NB4 (cell line): ENCODE data around the gene SERPINB1.

Experiments
- DNase-seq: peaks from one replicate; pipeline ENCODE4 v3.0.0; 2010; ENCODE audit warnings: low read depth
- H3K4me3 ChIP-seq: one replicate; pipeline ENCODE4 v1.5.1; 2011; ENCODE audit warnings: mild to moderate bottlenecking, low read depth, low read length, moderate library complexity
- MYC ChIP-seq: IDR thresholded peaks from 2 replicates; pipeline ENCODE4 v1.6.1; 2011; ENCODE audit warnings: low read depth, low read length
- POLR2A ChIP-seq: IDR thresholded peaks from 2 replicates; pipeline ENCODE4 v1.6.1; 2011; ENCODE audit warnings: mild to moderate bottlenecking; ENCODE audit not compliant: insufficient read length; ENCODE audit errors: extremely low read depth
- TF ChIP-seq, protein P1 (sequence below): IDR thresholded peaks from 2 replicates; pipeline ENCODE4 v1.6.1; 2011; ENCODE audit warnings: low read depth, low read length
- TF ChIP-seq, protein P2 (sequence below): IDR thresholded peaks from one replicate; pipeline ENCODE4 v1.5.1; 2012; ENCODE audit warnings: low read depth, low read length

The SERPINB1 gene

DNA sequence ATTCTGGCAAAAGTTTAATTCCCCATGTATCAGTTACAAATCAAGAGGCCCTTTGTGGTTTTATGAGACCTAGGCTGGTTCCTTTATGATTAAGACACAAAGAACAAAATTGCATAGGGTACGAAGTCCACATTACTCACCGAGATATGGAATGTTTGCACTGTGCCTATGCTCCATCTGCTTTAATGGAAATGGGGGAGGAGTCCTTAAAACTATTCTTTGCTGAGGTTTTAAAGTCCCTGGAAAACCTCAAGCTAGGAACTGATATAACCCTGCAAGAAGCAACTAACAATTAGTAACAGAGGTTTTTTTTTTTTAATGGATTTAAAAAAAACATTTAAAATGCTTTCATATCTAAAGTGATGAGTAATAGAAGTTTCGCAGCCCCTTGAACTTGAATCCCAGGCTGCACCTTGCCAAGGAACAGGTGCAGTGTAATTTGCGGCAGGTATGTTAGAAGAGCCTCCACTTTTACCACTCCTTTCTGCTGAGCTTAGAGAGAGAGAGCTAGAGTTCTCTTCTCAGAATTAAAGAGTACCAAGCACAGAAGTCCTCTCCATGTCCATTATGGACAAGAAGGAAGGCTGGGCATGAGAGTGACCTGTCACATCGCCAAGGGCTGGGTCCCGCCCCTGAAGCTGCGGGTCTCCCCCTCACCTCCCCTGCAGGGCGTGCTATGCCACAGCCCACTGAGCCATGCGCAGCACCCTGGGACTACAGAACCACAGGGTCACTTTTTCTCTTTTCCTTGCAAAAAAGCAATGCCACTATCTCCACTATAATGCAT is 2.3 kb downstream of the SERPINB1 start:
- TF ChIP-seq, protein P1, sequence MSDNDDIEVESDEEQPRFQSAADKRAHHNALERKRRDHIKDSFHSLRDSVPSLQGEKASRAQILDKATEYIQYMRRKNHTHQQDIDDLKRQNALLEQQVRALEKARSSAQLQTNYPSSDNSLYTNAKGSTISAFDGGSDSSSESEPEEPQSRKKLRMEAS = no peak
- TF ChIP-seq POLR2A (no peak), MYC (no peak)
- TF ChIP-seq, protein P2, sequence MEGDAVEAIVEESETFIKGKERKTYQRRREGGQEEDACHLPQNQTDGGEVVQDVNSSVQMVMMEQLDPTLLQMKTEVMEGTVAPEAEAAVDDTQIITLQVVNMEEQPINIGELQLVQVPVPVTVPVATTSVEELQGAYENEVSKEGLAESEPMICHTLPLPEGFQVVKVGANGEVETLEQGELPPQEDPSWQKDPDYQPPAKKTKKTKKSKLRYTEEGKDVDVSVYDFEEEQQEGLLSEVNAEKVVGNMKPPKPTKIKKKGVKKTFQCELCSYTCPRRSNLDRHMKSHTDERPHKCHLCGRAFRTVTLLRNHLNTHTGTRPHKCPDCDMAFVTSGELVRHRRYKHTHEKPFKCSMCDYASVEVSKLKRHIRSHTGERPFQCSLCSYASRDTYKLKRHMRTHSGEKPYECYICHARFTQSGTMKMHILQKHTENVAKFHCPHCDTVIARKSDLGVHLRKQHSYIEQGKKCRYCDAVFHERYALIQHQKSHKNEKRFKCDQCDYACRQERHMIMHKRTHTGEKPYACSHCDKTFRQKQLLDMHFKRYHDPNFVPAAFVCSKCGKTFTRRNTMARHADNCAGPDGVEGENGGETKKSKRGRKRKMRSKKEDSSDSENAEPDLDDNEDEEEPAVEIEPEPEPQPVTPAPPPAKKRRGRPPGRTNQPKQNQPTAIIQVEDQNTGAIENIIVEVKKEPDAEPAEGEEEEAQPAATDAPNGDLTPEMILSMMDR = no peak
- peak overlapping the region; percentile 71 for H3K4me3 ChIP-seq
- peak; percentile 37 for DNase-seq

DNA sequence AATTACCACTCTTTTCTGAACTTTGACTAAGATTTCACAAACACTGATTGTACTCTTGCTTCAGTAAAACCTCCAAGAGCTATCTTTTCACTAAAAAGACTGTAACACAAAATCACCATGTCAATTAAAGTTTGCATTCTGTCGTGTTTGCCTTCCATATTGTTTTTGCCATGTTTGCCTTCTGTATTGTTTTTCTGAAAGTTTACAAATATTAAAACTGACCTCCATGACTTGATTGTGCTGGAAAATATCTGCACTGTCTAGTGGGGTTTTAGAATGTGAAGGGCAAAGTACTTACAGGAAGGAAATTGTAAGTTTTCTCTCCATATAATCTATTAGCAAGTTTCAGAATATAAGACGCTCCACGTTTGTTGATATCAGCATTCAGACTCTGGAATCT is 3.4 kb downstream of the SERPINB1 start:
- no peak for DNase-seq

DNA sequence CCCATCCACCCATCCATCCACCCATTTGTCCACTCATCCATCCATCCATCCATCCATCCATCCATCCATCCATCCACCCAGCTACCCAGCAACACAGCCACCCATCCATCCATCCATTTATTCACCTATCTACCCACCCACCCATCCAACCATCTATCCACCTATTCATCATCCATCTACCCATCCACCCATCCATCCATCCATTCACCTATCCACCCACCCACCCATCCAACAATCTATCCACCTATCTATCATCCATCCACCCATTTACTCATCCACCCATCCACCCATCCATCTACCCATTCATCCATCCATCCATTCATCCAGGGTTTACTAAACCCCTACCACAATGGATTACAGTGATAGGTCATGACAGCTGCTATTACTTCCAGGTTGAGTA is 7.4 kb downstream of the SERPINB1 start:
- TF ChIP-seq, protein P1 = no peak
- TF ChIP-seq, protein P2 = no peak
- TF ChIP-seq MYC = no peak
- TF ChIP-seq POLR2A = no peak
- DNase-seq = no peak
- no peak overlapping the region for H3K4me3 ChIP-seq

More for the DNA sequence above, 3.4 kb downstream of the SERPINB1 start:
- TF ChIP-seq, protein P2 = no peak
- TF ChIP-seq, protein P1 = no peak
- no peak for TF ChIP-seq POLR2A
- TF ChIP-seq MYC = no peak
- no peak overlapping the region for H3K4me3 ChIP-seq

DNA sequence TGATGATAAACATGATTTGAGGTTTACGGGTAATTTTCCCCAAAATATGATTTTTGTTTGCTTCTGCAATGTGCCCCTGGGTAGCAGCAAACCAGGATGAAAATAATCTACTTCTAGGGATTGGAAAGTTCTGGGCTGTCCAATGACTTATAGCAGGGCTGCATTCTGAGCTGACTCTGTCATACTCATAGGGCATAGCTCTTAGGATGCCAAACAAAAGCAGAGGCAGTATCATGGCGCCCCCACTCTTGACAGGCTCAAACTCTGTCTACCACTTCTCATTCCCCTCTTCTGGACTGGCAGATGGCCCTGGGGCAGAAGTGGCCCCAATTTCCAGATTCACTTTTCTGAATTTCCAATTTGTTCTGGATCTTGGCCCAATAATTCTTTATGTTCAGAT is 10.3 kb downstream of the SERPINB1 start:
- TF ChIP-seq, protein P1 = no peak
- TF ChIP-seq, protein P2 = no peak
- TF ChIP-seq POLR2A (no peak), MYC (no peak)
- no peak for DNase-seq
- no peak overlapping the region for H3K4me3 ChIP-seq

DNA sequence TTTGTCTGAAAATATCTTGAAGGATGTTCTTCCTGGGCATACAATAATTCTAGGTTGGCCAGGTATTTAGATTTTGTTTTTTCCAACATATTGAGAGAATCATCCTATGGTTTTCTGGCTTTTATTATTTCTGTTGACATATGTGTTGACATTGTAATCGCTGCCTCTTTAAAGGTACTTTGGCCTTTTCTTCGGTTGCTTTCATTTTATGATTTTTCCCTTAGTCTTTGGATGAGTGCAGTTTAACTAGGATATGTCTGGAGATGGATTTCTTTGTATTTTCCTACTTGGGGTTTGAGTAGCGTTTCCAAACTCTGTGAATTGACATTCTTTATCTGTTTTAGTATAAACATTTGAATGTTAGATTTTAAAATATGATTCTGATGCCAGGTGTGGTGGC is 11.5 kb downstream of the SERPINB1 start:
- H3K4me3 ChIP-seq = no peak overlapping the region
- TF ChIP-seq, protein P1 = no peak
- TF ChIP-seq POLR2A = no peak
- no peak for TF ChIP-seq MYC
- TF ChIP-seq, protein P2 = no peak
- DNase-seq = no peak
